DND-41 (cell line): ENCODE measurements around the gene U2AF1L4.

Source experiments
- ATAC-seq: fragments of 200-7000 bp; cut with Tn5 transposase; 3 replicates; pipeline ENCODE4 v1.9.1; 2021; ENCODE audit warnings: low read depth; ENCODE audit not compliant: insufficient read depth
- DNase-seq: peaks from one replicate; pipeline ENCODE4 v3.0.0-alpha.2; 2020
- H2AFZ ChIP-seq: 2 replicates; pipeline ENCODE4 v1.6.0; 2012; ENCODE audit warnings: low read depth, low read length
- H3K27ac ChIP-seq: 2 replicates; pipeline ENCODE4 v1.5.1; 2012; ENCODE audit warnings: low read length, inconsistent platforms
- H3K27me3 ChIP-seq: fragments of 200-600 bp; sonication (generic); 2 replicates; pipeline ENCODE4 v1.6.0; 2012; ENCODE audit warnings: low read length, mild to moderate bottlenecking, inconsistent platforms; ENCODE audit not compliant: insufficient read depth, poor library complexity
- H3K36me3 ChIP-seq: 2 replicates; pipeline ENCODE4 v1.5.1; 2012; ENCODE audit warnings: low read length, inconsistent platforms; ENCODE audit not compliant: insufficient read depth
- H3K4me1 ChIP-seq: 2 replicates; pipeline ENCODE4 v1.5.1; 2012; ENCODE audit warnings: mild to moderate bottlenecking, low read length; ENCODE audit not compliant: insufficient read depth
- H3K4me2 ChIP-seq: 2 replicates; pipeline ENCODE4 v1.6.0; 2012; ENCODE audit warnings: mild to moderate bottlenecking, moderate library complexity, low read length, inconsistent platforms; ENCODE audit not compliant: insufficient read depth
- H3K4me3 ChIP-seq, 2 experiments: fragments of 200-600 bp in 1 of 2; shearing (Covaris generic) in 1 of 2; 2 replicates each; pipeline ENCODE4 v1.5.1; 2012 to 2016; ENCODE audit warnings: inconsistent platforms in 2 of 2, low read length in 2 of 2, mild to moderate bottlenecking in 2 of 2, low read depth in 1 of 2, moderate library complexity in 1 of 2
- H3K79me2 ChIP-seq: 2 replicates; pipeline ENCODE4 v1.6.0; 2012; ENCODE audit warnings: low read length, inconsistent platforms; ENCODE audit not compliant: insufficient read depth
- H3K9ac ChIP-seq: 2 replicates; pipeline ENCODE4 v1.6.0; 2012; ENCODE audit warnings: low read depth, mild to moderate bottlenecking, inconsistent platforms, low read length, moderate library complexity
- H3K9me3 ChIP-seq: 2 replicates; pipeline ENCODE4 v1.5.1; 2012; ENCODE audit warnings: low read length, moderate library complexity, mild to moderate bottlenecking, inconsistent platforms; ENCODE audit not compliant: insufficient read depth, severe bottlenecking
- H4K20me1 ChIP-seq: 2 replicates; pipeline ENCODE4 v1.6.0; 2012; ENCODE audit warnings: low read length; ENCODE audit not compliant: insufficient read depth
- EZH2 ChIP-seq: IDR thresholded peaks from 3 replicates; pipeline ENCODE4 v1.6.1; 2012; ENCODE audit warnings: borderline replicate concordance, low read depth, mild to moderate bottlenecking, moderate library complexity, low read length, inconsistent platforms; ENCODE audit not compliant: severe bottlenecking
- TF ChIP-seq, protein P1 (sequence below): IDR thresholded peaks from 2 replicates; pipeline ENCODE4 v1.5.1; 2012; ENCODE audit warnings: borderline replicate concordance, low read length, moderate library complexity, mild to moderate bottlenecking; ENCODE audit not compliant: poor library complexity, severe bottlenecking; ENCODE audit errors: extremely low read depth

U2AF1L4 gene

DNA sequence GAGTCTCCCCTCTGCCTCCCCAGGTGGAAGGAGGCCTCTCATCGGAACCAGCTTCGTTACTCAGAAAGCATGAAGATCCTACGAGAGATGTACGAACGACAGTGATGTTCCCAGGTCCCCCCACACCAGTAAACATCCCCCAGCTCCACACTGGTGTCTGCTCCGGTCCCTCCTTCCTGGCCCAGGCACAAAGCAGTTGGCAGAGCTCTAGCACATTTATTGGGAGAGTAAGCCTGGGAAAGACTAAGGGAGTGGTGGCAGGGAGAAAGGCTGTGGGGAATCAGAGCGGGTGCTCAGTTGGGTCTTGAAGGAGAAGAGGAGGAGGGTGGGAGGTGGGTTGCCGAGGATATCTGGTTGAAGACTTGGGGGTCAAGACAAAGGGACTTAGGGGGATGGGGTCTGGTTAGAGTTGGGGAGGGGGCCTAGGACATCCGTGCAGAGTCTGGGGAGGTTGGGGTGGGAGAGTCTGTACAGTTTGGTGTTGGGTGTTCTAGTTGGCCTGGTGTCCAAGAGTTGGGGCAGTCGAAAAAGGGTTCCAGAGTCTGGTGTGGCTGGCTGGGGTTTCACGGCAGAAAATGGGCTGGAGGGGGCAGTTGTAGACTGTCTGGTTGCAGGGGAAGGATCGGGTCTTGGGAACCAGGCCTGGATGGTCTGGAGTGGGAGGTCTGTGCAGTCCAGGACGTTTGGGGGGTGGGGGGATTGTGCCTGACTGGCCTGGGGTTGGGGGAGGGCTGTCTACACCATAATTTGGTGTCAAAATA is 9.3 kb upstream of the U2AF1L4 start:
- Histone ChIP-seq H3K4me3 (no peak overlapping the region), H3K79me2 (peaks cover 21% of the 10 kb centered on the region), H3K9me3 (no peaks in the 10 kb centered on the region), H3K9ac (no peak overlapping the region), H2AFZ (no peak overlapping the region), H3K4me1 (peaks cover 29% of the 10 kb centered on the region), H3K27me3 (no peaks in the 10 kb centered on the region), H3K4me2 (no peak overlapping the region), H3K27ac (no peak overlapping the region), H4K20me1 (peaks cover 15% of the 10 kb centered on the region), H3K36me3 (peaks cover 30% of the 10 kb centered on the region)
- DNase-seq (no peak), ATAC-seq (no peak)
- TF ChIP-seq, protein P1, sequence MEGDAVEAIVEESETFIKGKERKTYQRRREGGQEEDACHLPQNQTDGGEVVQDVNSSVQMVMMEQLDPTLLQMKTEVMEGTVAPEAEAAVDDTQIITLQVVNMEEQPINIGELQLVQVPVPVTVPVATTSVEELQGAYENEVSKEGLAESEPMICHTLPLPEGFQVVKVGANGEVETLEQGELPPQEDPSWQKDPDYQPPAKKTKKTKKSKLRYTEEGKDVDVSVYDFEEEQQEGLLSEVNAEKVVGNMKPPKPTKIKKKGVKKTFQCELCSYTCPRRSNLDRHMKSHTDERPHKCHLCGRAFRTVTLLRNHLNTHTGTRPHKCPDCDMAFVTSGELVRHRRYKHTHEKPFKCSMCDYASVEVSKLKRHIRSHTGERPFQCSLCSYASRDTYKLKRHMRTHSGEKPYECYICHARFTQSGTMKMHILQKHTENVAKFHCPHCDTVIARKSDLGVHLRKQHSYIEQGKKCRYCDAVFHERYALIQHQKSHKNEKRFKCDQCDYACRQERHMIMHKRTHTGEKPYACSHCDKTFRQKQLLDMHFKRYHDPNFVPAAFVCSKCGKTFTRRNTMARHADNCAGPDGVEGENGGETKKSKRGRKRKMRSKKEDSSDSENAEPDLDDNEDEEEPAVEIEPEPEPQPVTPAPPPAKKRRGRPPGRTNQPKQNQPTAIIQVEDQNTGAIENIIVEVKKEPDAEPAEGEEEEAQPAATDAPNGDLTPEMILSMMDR, result no peak

DNA sequence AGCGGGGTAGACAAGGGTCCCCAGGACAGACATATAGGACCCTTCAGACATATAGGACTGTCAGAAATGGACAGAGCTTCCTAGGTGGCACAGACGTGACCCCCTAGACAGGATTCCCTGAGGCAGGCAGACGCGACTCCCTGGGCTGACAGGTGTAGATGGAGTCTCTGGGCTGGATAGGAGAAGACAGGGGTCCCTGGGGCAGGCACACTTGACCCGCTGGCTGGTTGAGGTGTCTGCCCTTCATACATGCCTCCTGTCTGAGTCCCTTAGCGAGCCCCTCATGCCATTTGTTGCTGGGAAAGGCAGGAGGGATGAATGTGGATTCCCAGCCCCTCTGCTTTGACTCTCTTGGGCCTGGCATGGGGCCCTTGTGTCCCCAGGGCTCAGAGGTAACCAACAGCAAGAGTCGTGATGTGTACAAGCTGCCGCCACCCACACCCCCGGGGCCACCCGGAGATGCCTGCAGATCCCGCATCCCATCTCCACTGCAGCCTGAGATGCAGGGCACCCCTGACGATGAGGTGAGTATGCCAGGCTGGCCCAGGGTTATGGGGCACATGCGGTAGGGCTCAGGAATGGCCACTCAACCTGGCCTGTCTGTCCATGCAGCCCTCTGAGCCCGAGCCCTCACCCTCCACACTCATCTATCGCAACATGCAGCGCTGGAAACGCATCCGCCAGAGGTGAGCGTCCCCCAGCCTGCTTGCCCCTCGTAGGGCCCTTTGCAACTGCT is 8.6 kb upstream of the U2AF1L4 start:
- H4K20me1 ChIP-seq, result peaks cover 7% of the 10 kb centered on the region
- peaks cover 24% of the 10 kb centered on the region for H3K36me3 ChIP-seq
- H3K9me3 ChIP-seq, result no peaks in the 10 kb centered on the region
- no peak overlapping the region for H2AFZ ChIP-seq
- no peak for TF ChIP-seq EZH2
- TF ChIP-seq, protein P1, result no peak
- no peak for DNase-seq
- no peak overlapping the region for H3K4me2 ChIP-seq
- no peak overlapping the region for H3K9ac ChIP-seq
- no peak overlapping the region for H3K27ac ChIP-seq
- peaks cover 19% of the 10 kb centered on the region for H3K79me2 ChIP-seq
- peaks cover 29% of the 10 kb centered on the region for H3K4me1 ChIP-seq
- ATAC-seq, result no peak
- no peak overlapping the region for H3K4me3 ChIP-seq
- no peaks in the 10 kb centered on the region for H3K27me3 ChIP-seq

DNA sequence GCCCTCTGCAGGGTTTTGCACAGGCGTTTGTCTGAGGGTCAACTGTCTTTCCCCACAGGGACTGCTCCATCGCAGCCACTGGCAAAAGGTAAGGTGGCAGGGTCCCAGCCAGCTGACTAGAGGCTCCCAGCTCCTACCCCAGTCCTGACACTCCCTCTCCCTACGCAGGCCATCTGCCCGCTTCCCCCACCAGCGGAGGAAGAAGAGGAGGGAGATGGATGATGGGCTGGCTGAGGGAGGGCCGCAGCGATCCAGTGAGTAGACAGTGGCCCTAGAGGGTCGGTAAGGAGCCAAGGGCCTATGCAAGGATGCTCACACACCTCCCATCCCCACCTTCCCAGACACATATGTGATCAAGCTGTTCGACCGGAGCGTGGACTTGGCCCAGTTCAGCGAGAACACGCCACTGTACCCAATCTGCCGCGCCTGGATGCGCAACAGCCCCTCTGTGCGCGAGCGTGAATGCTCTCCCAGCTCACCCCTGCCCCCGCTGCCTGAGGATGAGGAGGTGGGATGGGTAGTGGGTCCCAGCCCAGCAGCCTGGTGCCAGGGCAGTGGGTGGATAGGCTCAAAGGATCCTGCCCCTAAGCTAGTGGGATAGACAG is 7.6 kb upstream of the U2AF1L4 start:
- peaks cover 30% of the 10 kb centered on the region for H3K4me1 ChIP-seq
- peaks cover 15% of the 10 kb centered on the region for H3K79me2 ChIP-seq
- H3K9ac ChIP-seq, result no peak overlapping the region
- no peak for ATAC-seq
- H3K27me3 ChIP-seq, result no peaks in the 10 kb centered on the region
- no peak for DNase-seq
- H4K20me1 ChIP-seq, result 0 out of 2 replicates have a peak, but pooled peaks cover 3% of the 10 kb centered on the region
- H3K9me3 ChIP-seq, result no peaks in the 10 kb centered on the region
- no peak overlapping the region for H3K27ac ChIP-seq
- no peak overlapping the region for H2AFZ ChIP-seq
- TF ChIP-seq, protein P1, result no peak
- no peak for TF ChIP-seq EZH2
- no peak overlapping the region for H3K4me3 ChIP-seq
- H3K36me3 ChIP-seq, result peaks cover 24% of the 10 kb centered on the region
- H3K4me2 ChIP-seq, result no peak overlapping the region
